Effector CD4-positive, alpha-beta T cell (primary cell): ENCODE data around the gene RALY.

Experiments used
- DNase-seq: peaks from one replicate; pipeline ENCODE4 v3.0.0-alpha.2; 2020

Gene RALY

DNA sequence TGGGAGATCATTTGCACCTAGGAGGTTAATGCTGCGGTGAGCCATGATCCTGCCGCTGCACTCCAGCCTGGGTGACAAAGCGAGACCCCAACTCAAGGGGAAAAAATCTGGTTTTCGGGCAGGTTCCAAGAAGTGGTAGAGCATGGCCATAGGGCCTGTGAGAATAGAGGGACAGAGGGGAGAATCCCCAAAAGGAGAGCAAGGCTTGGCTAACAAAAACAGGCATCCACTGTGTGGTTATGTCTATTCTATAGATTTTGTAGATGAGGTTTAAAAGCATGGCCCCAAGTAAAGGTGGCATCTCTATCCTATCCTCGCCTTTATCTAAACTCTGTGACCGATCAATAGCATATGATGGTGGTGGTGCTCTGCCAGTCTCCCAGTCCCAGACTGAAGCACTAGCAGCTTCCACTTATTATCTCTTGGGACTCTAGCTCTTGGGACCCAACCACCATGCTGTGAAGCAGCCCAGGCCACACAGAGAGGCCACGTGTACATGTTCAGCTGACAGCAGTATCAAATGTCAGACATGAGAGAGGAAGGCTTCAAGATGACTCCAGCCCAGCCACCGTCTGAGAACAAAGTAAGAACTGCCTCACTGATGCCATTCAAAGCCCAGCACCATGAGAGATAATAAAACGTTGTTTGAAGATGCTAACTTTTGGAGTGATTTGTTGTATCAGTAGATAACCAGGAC lies 90.7 kb downstream of the RALY start:
- no peak for DNase-seq

DNA sequence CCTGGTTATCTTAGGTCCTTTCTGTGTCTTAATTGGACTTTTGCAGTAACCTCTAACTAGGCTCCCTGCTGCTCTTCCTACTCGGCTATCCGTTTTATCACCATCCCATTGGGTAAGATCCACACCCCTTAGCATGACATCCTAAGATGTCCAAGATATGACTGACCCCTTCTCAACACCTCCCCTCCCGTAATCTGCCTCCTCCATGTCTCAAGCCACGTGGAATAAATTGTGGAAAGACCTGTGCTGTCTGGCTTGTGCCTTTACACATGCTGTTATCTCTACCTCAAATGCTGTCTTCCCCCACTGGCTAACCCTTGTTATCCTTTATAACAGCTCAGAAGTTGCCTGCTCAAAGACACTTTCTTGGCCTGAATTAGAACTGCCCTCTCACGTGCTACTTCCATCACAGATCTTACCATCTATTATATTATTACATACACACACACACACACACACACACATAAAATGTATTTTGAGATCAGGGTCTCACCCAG lies 91.9 kb downstream of the RALY start:
- DNase-seq, result no peak

DNA sequence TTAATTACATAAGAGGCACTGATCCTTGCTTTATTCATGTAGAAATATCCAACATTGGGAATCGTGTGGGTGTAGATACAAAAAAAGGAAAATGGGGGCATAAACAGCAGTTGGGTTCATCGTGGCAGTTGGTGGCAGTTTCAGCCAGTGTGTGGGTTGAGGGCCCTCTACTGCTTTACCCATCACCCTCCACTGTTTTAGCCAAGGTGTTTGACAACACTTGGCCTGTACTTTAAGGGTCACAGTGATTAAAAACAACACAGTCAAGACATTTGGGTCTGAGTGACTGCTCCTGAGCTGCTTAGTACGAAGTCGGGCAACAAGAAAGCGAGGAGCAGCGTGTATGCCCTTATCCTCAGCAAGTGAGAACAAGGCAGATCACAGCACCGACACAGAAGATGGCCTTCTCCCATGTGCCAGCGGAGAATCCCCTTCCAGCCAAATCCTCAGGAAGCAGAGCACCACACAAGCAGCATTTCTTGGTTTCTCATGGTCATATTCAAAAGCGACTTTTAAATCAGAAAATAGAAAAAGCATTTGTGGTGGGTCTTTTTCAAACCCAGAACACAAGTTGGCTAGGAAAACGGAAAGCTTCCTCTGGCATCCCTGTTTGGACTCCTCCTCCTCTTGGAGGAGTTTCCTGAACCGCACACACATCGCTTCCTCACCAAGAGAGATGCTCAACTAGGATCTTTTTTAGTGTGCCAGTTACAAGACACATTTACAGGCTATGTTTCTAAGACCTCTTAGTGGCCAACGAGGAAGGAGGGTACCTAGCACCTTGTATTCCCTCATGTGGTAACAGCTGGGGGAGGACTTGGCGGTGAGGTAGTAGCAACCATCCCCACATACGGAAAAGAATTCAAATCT lies 94.8 kb downstream of the RALY start:
- DNase-seq, result no peak

DNA sequence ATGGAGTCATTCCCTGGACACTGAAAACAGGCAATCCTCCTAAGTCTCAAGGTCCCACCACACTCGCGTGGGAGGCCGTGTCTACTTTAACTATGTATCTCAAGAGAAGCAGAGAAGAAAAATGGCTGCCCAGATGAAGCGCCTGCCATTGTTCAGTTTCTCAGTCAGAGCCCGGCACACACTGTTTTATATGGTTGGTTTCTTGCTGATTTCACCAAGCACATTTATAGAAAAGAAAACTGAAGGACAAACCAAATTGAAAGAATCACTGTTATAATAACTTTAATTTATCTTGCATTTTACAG lies 95.4 kb downstream of the RALY start:
- no peak for DNase-seq

DNA sequence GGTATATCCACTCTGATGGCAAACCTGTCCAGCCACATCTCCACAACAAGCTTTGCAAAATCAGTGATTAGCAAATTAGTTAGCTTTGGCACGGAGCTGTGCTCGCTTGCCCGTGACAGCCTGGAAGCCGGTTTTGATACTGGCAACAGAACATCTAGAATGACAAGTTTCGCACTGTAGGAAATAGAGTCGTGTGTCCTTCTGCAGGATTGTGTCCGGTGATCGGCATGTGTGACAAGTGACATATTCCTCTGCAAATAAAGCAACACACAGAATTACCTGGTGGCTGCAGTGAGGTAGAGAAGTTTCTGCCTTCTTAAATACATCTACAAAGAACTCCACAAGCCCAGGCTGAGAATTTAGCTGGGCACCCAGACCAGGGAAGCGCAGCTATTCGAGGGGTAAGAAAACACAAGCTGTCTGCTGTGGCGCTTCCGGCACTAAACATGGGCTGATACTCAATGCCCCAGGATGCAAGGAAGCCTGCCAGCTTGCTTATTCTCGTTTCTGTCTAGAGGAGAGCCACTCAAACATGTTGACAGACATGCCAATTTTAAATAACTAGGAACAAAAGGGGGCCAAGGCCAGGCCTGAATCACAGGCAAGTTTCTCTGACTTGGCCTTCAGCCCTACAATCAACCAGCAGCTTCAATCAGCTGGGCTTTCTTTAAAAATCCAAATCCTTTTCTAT lies 96.1 kb downstream of the RALY start:
- DNase-seq, result no peak

DNA sequence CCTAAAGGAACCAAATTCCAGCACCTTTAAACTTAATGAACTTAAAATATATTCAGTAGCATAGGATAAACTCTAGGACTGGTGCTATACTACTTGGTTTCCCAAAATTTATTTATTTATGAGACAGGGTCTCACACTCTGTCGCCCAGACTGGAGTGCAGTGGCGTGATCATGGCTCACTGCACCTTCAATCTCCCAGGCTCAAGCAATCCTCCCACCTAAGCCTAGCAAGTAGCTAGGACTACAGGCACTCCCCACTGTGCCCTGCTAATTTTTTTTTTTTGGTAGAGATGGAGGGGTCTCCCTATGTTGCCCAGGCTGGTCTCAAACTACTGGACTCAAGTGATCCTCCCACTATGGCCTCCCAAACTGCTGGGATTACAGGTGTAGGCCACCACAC lies 96.9 kb downstream of the RALY start:
- no peak for DNase-seq

DNA sequence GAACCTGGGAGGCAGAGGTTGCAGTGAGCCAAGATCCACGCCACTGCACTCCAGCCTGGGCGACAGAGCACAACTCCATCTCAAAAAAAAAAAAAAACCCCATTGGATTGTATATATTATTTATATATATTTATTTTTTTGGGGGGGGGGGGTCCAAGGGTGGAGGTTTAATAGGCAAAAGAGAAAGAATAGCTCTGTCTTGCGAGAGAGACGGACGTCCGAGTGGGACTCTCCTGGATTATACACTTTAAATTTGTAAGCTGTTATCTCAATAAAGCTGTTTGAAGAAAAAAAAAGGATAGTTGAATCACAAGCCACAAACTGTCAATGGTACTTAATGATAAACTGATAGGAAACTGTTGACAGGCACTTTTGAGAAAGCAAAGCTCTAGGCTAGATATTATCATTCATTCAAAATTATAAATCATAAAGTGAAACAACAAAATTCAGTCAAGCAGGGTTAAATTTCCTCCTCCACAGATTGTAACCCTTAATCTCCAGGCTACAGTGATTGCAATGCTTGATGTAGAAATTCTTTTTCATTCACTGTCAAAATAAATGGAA lies 98.0 kb downstream of the RALY start:
- DNase-seq, result no peak

DNA sequence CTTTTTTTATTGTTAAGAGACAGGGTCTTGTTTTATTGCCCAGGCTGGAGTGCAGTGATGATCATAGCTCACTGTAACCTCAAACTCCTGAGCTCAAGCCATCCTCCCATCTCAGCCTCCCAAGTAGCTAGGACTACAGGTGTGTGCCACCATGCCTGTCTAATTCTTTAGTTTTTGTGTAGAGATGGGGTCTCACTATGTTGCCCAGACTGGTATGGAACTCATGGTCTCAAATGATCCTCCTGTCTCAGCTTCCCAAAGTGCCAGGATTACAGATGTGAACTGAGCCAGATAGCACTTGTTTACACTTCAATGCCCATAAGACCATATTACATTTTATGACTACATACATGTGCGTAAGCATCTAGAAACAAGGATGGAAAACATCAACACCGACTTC lies 100.2 kb downstream of the RALY start:
- no peak for DNase-seq

DNA sequence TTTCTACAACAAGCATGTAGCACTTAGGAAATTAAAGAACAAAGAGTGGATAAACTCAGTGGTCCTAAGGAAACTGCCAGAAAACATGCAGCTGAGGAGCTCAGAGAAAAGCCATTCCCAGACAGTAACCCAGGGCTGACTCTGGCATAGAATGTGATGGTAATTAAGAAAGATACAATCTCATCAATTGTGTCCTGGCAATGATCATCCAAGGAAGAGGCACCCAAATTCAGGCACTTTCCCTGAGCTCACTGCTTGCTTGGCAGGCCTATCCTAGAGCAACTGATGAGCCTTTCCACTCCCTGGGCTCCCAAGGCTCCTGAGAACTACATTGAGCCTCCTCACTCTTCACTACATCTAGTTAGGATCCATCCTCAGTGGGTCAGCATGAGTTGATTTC lies 102.1 kb downstream of the RALY start:
- DNase-seq, result no peak

DNA sequence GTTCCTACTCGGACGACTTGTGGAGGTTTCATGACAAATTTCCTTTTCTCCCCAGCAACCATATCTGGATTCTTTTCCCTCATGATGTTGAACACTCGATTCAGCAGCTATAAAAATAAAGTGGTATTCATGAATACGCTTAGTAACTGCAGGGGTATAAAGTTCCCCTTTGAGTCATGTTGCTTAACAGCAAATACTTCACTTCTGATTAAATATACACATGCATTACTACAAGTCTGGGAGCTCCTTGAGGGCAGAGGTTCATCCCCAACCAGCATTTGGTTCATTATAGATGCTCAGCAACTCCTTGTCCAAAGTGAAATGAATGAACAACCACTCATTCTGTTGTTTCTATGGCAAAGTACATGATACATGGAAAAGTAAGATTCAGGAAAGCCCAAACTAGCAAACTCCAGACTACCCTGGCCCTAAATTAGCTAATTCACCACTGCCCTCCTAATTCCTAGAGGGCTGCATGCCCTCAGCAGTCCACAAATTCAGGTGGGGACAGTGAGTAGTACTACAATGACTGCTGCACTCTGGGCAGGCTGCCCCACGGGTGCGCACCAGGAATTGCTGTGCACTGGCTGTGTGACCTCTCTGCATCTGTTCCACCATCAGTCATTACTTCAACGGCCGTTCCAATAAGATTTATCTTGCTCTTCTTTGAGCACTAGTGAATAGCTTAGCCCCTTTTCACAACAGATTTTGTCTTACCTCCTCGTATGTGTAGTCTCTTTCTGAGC lies 103.2 kb downstream of the RALY start:
- no peak for DNase-seq

DNA sequence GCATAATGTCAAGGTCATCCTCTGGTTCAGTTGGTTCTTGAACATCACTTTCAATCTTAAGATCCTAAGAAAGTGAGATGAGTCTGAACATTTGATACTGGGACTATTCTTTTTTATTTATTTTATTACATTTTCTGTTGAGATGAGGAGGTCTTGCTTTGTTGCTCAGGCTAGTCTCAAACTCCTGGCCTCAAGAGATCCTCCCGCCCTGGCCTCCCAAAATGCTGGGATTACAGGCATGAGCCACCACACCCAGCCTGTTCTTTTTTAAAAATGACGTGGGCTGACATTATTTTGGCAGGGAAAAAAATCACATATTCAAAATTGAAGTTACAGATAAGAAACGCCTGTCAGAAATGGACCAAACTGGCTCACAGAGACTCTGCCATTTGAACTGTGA lies 104.9 kb downstream of the RALY start:
- no peak for DNase-seq

DNA sequence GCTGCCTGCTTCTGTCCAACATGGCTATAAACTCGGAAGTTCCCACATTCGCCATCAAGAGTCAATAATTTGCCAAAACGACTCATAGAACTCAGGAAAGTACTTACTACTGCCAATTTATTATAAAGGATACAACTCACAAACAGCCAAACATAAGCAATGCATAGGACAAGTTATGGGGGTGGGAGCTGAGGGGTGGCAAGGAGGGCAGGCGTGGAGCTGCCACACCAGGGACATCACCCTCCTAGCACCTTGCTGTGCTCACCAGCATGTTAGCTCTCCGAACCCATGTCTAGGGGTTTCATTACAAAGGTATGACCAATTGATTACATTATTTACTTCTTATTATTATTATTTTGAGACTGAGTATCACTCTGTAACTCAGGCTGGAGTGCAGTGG lies 106.0 kb downstream of the RALY start:
- DNase-seq, result no peak

DNA sequence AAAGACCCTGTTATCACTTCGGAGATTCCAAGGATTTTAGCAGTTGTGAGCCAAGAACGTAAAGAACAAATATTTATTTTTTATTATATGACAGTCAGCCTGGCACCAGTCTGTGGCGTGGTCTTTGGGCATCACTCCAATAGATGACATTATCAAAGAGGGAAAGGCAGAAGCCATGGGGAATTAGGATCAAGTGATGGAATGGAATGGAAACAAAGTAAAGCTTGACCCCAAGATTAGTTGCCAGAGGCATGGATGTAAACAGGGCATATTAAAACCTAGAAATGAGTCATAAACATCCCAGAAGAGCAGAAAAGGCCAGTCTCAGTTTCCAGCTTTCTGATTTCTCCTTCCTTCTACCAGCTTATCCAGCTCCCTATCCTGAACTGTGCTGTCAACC lies 106.9 kb downstream of the RALY start:
- DNase-seq, result no peak

DNA sequence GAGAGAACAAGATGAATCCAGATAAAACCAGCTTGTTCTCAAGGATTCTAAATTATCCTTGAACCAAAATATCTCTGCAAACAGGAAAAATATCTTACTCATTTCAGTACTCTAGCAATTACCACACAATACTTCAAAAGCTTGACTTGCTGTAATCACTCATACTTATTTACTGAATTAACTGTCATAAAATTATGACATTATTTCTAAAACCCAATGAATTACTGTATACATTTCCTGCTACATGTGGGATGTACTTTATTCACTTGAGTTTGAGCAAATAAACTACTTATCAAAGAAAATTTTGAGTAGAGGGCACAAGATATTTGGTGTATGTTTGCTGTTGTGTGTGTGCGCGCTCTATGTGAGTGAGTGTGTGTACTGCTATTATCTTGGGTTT lies 108.6 kb downstream of the RALY start:
- no peak for DNase-seq

DNA sequence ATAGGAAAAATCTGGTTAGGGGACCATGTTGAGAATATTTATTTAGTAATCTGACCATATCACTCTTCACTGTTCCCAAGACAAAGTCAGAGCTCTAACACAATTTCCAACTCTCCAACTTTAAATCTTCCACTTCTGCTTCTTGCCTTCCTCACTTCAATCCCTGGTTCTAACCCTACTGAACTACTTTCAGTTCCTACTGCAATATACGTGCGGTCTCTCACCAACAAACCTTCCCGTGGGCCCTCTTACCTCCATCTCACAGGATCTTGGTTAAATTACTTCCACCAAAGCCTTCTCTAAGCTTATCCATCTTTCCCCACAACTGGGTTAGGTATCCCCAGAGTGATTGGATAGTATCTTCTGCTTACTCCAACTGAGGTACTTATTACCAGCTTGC lies 110.3 kb downstream of the RALY start:
- DNase-seq, result no peak

DNA sequence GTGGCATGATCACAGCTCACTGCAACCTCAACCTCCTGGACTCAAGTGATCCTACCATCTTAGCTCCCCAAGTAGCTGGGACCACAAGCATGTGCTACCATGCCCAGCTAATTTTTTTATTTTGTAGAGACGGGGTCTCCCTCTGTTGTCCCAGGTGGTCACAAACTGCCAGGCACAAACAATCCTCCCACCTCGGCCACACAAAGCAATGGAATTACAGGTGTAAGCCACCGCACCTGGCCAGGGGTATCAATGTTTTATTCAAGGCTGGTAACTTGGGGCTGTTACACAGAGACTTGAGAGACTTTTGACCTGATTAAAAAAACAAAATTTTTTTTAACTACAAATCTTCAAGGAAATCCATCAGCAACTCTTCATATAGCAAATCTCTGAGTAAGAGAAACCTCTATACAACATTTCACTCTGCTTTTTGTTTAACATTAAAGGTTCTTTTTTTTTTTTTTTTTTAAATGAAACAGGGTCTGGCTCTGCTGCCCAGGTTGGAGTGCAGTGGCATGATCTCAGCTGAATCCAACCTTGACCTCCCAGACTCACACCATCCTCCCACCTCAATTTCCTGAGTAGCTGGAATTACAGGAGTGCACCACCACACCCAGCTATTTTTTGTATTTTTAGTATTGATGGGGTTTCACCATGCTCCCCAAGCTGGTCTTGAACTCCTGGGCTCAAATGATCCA lies 112.4 kb downstream of the RALY start:
- DNase-seq, result no peak

DNA sequence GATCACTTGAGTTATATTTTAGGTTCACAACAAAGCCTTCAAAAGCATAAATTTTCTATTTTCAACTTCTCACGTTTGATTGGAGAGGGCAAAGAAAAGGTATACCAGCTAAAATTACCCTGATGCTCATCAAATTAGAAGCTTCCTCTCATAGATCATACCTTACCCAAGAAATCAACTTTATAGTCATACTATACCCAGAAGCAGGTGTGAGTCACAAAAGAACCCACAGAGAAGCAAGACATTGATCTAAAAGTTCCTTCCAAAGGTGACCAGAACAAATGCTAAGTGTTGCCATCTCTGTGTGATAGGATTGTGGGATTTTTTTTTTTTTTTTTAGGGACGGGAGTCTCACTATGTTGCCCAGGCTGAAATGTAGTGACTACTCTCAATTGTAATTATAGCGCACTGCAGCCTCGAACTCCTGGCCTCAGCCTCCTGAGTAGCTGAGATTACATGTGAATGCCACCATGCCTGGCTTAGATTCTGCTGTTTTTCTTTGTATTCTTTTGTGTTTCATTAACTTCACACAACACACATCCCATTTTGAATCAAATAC lies 115.0 kb downstream of the RALY start:
- no peak for DNase-seq

DNA sequence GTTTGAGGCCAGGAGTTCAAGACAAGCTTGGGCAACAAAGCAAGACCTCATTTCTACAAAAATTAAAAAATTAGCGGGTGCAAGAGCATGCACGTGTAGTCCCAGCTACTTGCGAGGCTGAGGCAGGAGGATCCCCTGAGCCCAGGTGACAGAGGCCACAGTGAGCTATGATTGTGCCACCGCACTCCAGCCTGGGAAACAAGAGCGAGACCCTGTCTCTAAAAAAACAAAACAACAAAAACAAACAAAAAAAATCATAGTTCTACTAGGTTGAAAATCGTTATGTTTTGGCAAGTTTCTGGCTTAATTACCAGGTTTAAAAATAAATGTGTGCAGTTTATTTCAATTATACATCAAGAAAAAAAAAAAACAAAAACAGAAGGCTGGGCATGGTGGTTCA lies 115.7 kb downstream of the RALY start:
- no peak for DNase-seq

DNA sequence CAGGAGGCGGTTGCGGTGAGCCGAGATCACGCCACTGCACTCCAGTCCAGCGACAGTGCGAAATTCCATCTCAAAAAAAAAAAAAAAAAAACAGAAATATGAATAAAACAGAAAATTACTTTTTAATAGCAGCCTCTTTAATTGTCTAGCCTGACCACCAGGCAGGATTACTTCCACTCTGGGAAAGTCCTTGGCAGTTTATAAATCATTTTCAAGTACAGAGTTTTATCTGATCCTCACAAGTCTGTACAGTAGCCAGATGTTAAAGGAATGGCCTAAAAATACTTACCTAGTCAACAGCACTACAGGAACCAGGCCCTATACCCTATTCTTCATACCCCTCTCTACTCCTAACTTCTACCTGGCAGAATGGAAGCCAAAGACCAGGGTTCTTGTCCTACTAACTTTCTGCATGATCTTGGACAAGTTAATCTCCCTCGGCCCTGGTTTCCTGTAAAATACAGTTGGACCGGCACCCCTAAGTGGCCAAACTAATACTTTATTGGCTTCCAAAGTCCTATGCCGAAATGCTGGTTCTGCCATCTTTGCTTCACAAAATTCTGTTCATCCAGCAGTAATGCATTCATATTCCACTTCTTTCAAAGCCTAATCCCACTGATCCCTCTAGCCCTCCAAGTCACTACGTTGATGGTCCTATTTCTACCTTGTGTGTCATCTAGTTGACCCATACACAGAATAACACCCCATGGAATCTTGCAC lies 116.5 kb downstream of the RALY start:
- no peak for DNase-seq

DNA sequence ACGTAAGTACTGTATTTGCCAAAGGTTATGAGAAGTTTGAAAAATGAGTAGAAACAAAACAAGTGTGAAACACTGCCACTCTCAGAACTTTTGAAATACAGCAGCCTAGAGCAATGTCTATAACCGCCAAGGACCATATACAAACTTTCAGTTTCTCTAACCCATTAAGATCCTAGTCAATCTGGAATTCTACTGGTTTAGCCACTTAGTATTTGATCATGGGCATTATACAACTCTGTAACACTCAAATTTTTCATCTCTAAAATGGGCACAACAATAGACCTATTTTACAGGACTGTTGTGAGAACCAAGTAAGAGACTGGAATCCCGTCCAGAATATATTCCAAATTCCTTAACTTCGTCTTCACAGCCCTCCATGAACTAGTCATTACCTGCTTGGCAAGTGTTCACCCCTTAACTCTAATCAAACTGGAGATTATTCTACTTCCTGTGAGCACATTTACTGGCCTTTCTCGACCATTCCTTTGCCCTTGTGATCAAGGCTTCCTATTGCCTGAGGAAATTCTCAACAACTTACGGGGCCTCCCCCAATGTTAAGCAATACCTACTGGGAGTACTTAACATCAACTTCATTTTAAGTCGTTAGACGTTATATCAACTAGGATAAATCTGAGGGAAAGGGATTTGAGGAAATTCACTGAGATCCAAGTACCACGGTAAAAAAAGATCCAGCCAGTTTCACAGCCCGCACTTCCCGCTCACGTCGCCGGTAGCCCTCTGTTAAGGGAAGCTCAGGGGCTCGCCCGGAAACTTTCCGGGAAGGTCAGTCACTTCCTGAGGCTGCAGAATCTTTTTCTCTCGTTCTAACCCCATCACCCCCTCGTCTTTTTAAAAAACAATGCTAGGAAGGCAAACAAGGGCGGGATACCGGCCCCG lies 117.3 kb downstream of the RALY start:
- DNase-seq, result no peak
